ENCODE results near the gene LVRN.
"Not testable (repeated sequence)": the region's sequence is repeated elsewhere in the genome, so short reads cannot be mapped to it uniquely, and the experiment has no call there.

The LVRN gene, protein sequence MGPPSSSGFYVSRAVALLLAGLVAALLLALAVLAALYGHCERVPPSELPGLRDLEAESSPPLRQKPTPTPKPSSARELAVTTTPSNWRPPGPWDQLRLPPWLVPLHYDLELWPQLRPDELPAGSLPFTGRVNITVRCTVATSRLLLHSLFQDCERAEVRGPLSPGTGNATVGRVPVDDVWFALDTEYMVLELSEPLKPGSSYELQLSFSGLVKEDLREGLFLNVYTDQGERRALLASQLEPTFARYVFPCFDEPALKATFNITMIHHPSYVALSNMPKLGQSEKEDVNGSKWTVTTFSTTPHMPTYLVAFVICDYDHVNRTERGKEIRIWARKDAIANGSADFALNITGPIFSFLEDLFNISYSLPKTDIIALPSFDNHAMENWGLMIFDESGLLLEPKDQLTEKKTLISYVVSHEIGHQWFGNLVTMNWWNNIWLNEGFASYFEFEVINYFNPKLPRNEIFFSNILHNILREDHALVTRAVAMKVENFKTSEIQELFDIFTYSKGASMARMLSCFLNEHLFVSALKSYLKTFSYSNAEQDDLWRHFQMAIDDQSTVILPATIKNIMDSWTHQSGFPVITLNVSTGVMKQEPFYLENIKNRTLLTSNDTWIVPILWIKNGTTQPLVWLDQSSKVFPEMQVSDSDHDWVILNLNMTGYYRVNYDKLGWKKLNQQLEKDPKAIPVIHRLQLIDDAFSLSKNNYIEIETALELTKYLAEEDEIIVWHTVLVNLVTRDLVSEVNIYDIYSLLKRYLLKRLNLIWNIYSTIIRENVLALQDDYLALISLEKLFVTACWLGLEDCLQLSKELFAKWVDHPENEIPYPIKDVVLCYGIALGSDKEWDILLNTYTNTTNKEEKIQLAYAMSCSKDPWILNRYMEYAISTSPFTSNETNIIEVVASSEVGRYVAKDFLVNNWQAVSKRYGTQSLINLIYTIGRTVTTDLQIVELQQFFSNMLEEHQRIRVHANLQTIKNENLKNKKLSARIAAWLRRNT

GRCh38 chr5:115962239-115962564 lies at the start of gene LVRN:
TSS of gene LVRN (plus strand) at chr5:115962475. CDS start at chr5:115962618, 143 bp downstream.
- DNase-seq: no peak

GRCh38 chr5:115913623-115914400 lies 48.5 kb upstream of the LVRN start:
- DNase-seq: not testable (repeated sequence)

- no peak for DNase-seq
These were observed 42.0 kb upstream of the LVRN start for GRCh38 chr5:115920171-115920725.

DNA sequence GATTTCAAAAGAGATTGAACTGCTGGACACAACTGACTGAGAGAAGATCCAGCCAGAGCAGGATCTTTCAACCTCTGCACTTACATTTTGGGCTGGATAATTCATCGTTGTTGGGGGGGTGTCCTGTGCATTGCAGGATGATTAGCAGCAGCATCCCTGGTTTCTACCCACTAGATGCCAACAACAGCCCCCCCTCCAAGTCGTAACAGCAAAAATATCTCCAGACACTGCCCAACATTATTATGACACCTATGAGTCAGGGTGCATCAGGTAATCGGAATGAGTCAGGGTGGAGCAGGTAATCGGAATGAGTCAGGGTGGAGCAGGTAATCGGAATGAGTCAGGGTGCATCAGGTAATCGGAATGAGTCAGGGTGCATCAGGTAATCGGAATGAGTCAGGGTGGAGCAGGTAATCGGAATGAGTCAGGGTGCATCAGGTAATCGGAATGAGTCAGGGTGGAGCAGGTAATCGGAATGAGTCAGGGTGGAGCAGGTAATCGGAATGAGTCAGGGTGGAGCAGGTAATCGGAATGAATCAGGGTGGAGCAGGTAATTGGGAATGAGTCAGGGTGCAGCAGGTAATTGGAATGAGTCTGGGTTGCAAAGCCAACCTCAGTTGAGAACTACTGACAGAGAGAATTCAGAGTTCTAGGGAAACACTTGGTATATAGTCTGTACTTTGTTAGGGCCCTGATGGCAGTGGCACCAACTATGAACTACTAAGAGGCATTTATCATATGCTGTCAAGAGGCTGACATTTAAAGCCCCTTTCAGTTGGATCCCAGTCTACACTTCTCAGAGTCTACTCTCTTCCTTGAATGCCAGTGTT lies 33.5 kb upstream of the LVRN start:
- not testable (repeated sequence) for DNase-seq

GRCh38 chr5:115930171-115930570 lies 32.1 kb upstream of the LVRN start:
- DNase-seq: not testable (repeated sequence)

DNA sequence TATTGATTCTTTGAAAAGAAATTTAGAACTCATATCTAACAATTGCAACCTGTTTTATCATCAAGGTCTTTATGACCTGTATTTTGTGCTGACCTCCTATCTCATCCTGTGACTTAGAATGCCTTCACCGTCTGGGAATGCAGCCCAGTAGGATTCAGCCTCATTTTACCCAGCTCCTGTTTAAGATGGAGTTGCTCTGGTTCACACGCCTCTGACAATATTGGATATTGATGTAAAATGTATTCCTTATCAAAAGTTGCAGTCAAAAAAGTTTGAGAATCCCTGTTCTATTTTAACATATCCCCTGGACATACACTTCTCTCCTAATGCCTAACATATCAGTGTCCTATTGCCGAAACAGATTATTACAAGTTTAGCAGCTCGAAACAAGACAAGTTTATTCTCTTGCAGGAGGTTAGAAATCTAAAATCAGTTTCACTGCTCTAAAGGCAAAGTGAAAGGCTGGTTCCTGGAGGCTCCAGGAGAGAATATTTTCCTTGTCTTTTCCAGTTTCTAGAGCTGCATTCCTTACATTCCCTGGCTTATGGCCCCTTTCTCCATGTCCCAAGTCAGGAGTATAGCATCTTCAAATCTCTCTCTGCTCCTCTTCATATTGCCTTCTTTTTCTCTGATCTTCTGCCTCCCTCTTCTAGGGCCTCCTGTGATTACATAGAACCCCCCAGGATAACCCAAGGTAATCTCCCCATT lies 31.5 kb upstream of the LVRN start:
- DNase-seq: no peak

DNA sequence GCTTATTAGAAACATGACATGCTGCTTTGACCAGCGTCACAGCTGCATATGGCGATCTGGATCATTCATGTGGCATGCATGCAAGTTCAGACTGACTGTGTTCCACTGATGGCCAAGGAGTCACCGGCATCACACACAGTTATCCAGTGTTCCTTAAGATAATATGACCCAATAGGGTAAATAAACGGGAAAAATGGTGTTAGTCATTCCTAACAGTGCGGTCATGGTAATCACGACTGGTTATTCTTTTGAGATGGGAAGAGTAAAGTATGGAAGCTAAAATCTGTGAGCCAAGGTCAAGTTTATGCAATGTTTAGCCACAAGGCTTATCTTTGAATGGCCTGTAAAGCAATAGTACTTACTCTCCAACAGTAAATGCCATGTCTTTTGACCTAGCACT lies 29.3 kb upstream of the LVRN start:
- no peak for DNase-seq

DNA sequence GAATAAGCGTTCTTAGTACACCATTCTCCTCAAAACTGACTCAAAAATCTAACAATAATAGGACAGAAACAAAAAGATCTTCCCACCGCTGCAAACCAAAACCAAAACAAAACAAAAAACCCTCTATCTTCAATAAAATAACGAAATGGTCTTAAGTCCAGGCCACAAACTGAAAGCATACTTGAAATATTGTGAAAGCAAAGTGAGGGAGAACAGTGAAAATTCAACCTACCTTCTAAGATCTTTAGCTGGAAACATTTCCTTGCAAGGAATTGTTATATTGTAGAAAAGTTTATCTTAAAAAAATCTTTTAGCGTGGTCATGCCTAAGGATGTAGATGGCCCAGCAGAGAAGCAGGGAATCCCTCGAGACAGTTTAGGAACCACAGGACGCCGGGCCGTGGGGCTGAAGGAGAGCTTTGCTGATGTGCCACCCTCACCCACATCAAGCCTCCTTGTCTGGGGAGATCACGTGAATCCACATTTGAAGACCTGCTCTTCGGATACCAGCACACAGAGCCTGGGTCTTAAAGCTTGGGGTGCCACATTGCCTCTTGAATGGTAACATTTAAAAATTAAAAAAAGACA lies 27.8 kb upstream of the LVRN start:
- no peak for DNase-seq

GRCh38 chr5:115936031-115936430 lies 26.2 kb upstream of the LVRN start:
- DNase-seq: no peak

- DNase-seq: no peak
These were observed 23.2 kb upstream of the LVRN start for GRCh38 chr5:115939059-115939458.

DNA sequence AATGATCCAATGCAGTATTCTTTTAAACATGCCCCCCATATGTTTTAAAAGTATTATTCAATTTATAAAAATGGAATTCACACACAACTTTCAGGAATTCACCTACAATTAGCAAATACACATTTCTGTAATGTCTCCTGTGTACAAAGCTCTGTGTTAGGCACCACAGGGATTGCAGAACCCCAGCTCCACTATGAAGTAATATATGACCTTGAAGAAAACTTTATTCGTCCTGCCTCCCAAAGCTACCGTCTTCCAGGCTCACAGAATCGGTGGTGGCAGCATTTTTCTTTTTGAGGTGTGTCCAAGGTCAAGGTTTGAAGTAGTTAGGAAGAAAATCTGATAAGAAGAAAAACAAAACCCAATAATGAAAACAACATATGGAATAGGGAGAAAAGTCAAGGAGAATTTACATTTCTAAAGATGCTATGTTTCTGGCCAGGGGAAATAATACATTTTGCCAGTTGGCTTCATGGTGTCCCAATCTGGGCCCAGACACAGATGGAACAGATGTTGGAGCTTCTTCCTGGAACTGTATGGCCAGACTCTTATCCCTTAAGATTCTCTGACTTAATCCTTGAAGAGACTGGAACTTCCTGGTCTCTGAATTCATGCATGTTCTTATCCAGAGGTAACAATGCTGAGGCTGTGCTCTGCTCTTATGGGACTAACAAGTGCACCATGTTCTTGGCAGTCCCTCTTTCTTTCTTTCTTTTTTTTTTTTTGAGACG lies 22.0 kb upstream of the LVRN start:
- no peak for DNase-seq

DNA sequence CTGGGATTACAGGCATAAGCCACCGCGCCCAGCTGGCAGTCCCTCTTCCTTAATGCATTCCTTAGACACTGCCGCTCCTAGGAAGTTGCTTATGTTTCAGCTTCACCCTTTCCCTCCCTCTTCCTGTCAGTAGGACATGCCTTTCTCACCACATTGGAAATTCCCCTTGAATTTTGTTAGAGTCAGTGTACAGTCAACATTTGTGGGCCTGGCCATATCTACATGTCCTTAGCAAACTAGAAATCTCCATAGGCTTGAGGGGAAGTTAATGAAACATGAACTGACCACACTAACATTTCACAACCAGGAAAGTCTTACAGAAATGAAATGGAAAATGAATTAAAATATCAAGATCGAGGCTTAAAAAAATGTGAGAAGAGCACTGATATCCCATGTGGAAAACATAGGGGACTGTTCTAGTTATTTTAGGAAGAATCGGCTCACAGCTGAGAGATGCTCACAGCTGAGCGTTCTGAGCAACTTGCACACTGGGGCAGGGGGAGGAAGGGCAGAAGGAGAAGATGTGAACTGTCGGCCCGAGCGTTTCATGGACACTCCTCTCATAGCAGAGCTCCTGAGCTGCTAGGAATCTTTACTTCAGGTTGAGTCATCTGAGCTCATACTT lies 21.1 kb upstream of the LVRN start:
- no peak for DNase-seq

GRCh38 chr5:115944501-115944900 lies 17.8 kb upstream of the LVRN start:
- no peak for DNase-seq

DNA sequence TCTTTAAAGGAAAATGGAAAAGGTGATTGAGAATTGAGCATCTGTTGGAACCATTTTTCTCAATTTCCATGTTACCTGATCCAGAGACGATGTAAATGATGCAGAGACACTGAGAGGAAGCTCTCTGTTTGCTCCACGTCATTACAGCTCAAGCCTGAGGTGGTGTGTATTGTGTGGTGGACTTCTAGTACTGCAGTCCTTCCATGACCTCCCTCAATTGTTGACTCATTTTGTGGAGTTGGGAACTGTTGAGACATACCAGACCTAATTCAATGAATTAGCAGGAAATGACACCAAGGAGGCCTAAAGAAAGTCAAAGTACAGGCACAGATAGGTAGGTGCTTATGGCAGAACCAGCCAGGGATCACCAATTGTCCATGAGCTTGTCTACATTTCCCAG lies 15.6 kb upstream of the LVRN start:
- no peak for DNase-seq

DNA sequence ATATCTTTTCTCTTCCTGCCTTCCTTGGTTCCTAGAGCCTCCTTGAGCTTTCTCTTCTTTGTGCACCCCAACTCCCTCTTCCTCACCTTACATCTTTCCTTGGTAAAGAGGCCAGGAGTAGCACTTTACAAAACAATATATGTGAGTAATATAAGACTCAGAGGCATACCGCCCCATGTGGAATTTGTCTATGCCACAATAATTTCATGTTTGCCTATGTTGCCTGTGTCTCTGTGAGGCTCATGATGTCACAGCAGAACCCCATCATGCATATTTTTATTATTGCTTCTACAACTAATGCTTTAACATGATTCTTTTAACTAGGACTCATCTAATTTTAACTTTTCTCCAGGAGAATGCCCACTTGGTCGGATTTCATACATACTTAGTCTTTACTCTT lies 15.0 kb upstream of the LVRN start:
- DNase-seq: no peak

DNA sequence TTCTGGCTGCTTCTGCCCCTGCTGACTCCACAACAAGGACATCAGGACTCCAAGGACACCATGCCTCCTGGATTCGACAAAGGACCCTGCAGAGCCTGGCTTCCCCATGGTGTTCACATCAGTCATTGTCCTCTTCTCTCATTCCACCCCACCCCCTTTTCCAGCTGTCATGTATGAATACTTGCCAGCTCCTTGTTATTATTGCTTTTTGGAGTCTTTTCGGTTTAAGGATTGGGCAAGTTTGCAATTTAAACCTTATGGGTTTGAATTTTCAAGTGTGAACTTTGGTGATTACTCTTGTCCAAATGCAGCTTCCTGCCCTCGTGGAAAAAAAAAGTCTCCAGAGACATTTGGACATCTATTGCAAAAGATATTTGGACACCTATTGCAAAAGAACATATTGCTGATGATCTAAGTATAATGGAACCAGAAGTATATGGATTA lies 14.2 kb upstream of the LVRN start:
- DNase-seq: no peak

GRCh38 chr5:115949096-115949495 lies 13.2 kb upstream of the LVRN start:
- no peak for DNase-seq

- no peak for DNase-seq
These were observed 9.7 kb upstream of the LVRN start for GRCh38 chr5:115952588-115952987.

GRCh38 chr5:115954144-115954543 lies 8.1 kb upstream of the LVRN start:
- no peak for DNase-seq

- DNase-seq: no peak
These were observed 5.3 kb upstream of the LVRN start for GRCh38 chr5:115956957-115957356.
